ENCODE data around the gene DPM2.

GRCh38 chr9:127975376-127976315 is 38.0 kb upstream of the DPM2 start:
- TF ChIP-seq EZH2 (IDR thresholded peaks at IDR 0.05; ENCODE audit: low read depth, unreplicated experiment) (no peak), CTCF (conservative IDR thresholded peaks at IDR 0.05; ENCODE audit: low read depth in 2 of 2) (no peak), EZH2phosphoT487 (IDR thresholded peaks at IDR 0.05; ENCODE audit: unreplicated experiment) (no peak), JUNB (IDR thresholded peaks at IDR 0.05; ENCODE audit: unreplicated experiment) (no peak), REST (IDR thresholded peaks at IDR 0.05; ENCODE audit: unreplicated experiment) (no peak), POLR2AphosphoS5 (IDR thresholded peaks at IDR 0.05; ENCODE audit: low read depth) (no peak), STAT1 (IDR thresholded peaks at IDR 0.05; ENCODE audit: unreplicated experiment) (no peak), ETS1 (IDR thresholded peaks at IDR 0.05) (no peak), CREB1 (CRISPR knock-in tag; IDR thresholded peaks at IDR 0.05; ENCODE audit: low read depth) (no peak), ZNF114 (CRISPR knock-in tag; IDR thresholded peaks at IDR 0.05) (no peak), ZNF331 (CRISPR knock-in tag; IDR thresholded peaks at IDR 0.05; ENCODE audit: low read depth) (no peak), NANOG (IDR thresholded peaks at IDR 0.05; ENCODE audit: borderline replicate concordance) (no peak)
